Activated naive CD4-positive, alpha-beta T cell treated with anti-CD3 and anti-CD28 coated beads, Interleukin-2, amount 10 ng/mL, durations not matched to agents 5 hours and 36 hours (primary cell): ENCODE results near the gene CTDSP1. TPM values are rescaled to one million over a fixed set of nuclear protein-coding genes. Genes with fewer than 3 reads are reported as not detected.

Experiments
- microRNA-seq: library from miRNA; unstranded; fragments of <30 nt; microRNA quantifications from one replicate; pipeline ENCODE4 v1.2.0, GENCODE V29; 2022; ENCODE audit warnings: borderline microRNAs expressed, borderline replicate concordance
- total RNA-seq, 2 experiments: library from RNA; stranded (reverse); gene quantifications; one replicate each; pipeline ENCODE4 v1.2.3, GENCODE V29; 2021

Gene CTDSP1, protein sequence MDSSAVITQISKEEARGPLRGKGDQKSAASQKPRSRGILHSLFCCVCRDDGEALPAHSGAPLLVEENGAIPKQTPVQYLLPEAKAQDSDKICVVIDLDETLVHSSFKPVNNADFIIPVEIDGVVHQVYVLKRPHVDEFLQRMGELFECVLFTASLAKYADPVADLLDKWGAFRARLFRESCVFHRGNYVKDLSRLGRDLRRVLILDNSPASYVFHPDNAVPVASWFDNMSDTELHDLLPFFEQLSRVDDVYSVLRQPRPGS
- 100 to 1,000 TPM; 209 to 223 TPM for total RNA-seq

DNA sequence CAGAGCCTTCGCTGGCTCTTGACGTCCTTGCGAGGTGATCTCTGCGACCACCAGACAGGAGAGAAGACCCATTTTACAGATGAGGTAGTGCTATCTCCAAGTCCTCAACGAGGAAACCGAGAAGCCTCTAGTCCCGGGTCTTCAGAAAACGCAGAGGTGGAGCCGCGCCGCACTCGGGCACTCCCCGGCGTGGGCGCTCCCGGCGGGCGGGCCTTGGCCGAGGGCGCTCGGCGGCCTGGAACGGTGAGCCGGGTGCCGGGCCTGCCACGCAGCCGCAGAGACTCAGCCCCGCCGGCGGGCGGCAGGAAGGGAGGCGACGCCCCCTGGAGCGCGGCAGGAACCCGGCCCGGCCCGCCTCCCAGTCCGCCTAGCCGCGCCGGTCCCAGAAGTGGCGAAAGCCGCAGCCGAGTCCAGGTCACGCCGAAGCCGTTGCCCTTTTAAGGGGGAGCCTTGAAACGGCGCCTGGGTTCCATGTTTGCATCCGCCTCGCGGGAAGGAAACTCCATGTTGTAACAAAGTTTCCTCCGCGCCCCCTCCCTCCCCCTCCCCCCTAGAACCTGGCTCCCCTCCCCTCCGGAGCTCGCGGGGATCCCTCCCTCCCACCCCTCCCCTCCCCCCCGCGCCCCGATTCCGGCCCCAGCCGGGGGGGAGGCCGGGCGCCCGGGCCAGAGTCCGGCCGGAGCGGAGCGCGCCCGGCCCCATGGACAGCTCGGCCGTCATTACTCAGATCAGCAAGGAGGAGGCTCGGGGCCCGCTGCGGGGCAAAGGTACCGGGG lies at the start of gene CTDSP1:
Gene CTDSP1 (plus strand): TSS at position 478 of the 776 bp plus-strand sequence. CDS start 223 bp downstream, at position 701.

DNA sequence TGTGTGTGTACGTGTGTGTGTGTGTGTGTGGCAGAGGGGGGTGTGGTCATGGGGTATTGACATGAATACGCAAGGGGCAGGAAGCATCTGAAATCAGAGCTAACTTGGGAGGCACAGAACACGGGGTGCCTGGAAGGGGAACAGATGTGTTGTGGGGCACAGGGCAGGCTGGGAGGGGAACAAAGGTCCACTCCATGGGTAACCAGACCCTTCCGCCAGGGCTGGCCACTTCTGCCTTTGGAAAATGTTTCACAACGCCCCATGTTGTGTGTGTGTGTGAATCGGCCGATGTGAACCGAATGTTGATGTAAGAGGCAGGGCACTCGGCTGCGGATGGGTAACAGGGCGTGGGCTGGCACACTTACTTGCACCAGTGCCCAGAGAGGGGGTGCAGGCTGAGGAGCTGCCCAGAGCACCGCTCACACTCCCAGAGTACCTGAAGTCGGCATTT lies 17.7 kb upstream of the CTDSP1 start, which contains the start of gene SLC11A1:
Gene SLC11A1 (plus strand): TSS at position 358 of the 451 bp plus-strand sequence. CDS start 96 bp downstream, outside the sequence.

DNA sequence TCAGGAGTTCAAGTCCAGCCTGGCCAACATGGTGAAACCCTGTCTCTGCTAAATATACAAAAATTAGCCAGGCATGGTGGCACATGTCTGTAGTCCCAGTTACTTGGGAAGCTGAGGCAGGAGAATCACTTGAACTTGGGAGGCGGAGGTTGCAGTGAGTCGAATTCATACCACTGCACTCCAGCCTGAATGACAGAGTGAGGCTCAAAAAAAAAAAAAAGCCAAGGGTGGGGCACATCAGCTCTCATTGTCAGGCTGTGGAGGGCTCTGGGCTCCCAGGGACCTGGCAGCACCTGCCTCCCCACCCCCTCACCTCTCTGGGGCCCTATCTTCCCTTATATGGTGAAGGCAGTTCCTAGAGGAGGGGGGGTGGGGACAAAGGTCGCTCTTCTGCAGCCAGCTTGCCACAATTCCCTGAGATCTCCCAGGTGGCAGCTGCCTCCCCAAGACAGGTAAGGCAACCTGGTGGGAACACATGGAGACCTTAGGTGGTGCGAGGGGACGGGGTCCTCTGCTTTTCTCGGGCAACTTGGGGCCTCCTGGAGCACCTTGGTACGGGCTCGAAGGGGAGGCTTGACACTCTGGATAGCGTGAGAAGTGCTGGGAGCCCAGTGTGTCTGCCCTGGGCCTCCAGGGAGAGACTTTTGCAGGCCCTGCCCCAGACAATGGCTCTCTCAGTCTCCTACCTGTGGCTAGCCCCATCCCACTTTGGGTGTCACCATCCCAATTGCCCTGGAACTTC lies 19.2 kb downstream of the CTDSP1 start, which contains the start of gene VIL1:
Gene VIL1 (plus strand): TSS at position 407 of the 742 bp plus-strand sequence. CDS start 4,656 bp downstream, outside the sequence.

Small RNAs within 50 kb of the gene (microRNA-seq; reads per million reads assigned to microRNA genes)
- gene MIR26B, result 18,691 reads per million, percentile 98 among the genes with 10 or more reads in this experiment

Other genes starting within 250 kb of the CTDSP1 start
- under 1 TPM; 0.28 to 0.53 TPM for gene CXCR1, start 232.9 kb upstream of the CTDSP1 start, total RNA-seq
- gene ARPC2, start 182.7 kb upstream of the CTDSP1 start, total RNA-seq, result 100 to 1,000 TPM; 621 to 635 TPM
- gene GPBAR1, start 138.9 kb upstream of the CTDSP1 start, total RNA-seq, result under 1 TPM; 0.63 to 0.82 TPM
- 10 to 100 TPM; 45.8 to 46.4 TPM for gene AAMP, start 129.7 kb upstream of the CTDSP1 start, total RNA-seq
- 10 to 100 TPM; 29.6 to 33.5 TPM for gene PNKD, start 129.3 kb upstream of the CTDSP1 start, total RNA-seq
- 10 to 100 TPM; 79.6 to 85.0 TPM for gene TMBIM1, start 107.4 kb upstream of the CTDSP1 start, total RNA-seq
- not detected for gene CATIP, start 43.0 kb upstream of the CTDSP1 start, total RNA-seq
- under 1 TPM; 0.30 to 0.46 TPM for gene SLC11A1, start 17.6 kb upstream of the CTDSP1 start, total RNA-seq
- not detected for gene VIL1, start 19.3 kb downstream of the CTDSP1 start, total RNA-seq
- 10 to 100 TPM; 24.8 to 25.6 TPM for gene USP37, start 168.5 kb downstream of the CTDSP1 start, total RNA-seq
- gene CNOT9, start 169.0 kb downstream of the CTDSP1 start, total RNA-seq, result 10 to 100 TPM; 68.5 to 71.4 TPM
- under 1 TPM; 0.29 to 0.38 TPM for gene PLCD4, start 208.0 kb downstream of the CTDSP1 start, total RNA-seq